ENCODE data around the gene DZIP3. TPM values are rescaled to one million over a fixed set of nuclear protein-coding genes. Genes with fewer than 3 reads are reported as not detected.

Gene DZIP3
- total and polyA plus RNA-seq, 10 of the 15 experiments (the other 5 are each of a cell fraction or from before 2014, with no cell fraction given): 4.3 to 15.6 (median 9.2) TPM

- H2AFZ ChIP-seq (ENCODE audit: control insufficient read depth, low read depth, low read length): no peak overlapping the region
- no peak overlapping the region for H3K27ac ChIP-seq (ENCODE audit: control insufficient read depth, insufficient read depth)
- no peaks in the 10 kb centered on the region for H3K27me3 ChIP-seq (replicated peaks in 1 of 2; ENCODE audit: control insufficient read depth in 2 of 2, insufficient read depth in 2 of 2, low read length in 1 of 2)
- H3K79me2 ChIP-seq (ENCODE audit: control insufficient read depth, insufficient read depth, low read length): no peaks in the 10 kb centered on the region
- in situ Hi-C loops (cut with MboI) (loop anchor here (10.0 kb wide), 1 partner anchor 60 kb away; no protein-coding TSS in a partner anchor), intact Hi-C loops (cut with micrococcal nuclease; ENCODE audit: unreplicated experiment) (no loop called here)
- H3K9ac ChIP-seq (ENCODE audit: control insufficient read depth, insufficient read depth, low read length): no peak overlapping the region
- no peak overlapping the region for H3K4me3 ChIP-seq
- ChIA-PET RAD21 (ENCODE audit: unreplicated experiment) (interaction anchor here (1.1 to 4.0 kb wide), 3 partner anchors 9 to 65 kb away, joined by 3 to 50 read pairs (median 3); partner anchors contain the start of genes CIP2A and DZIP3), SMC1A (ENCODE audit: uncharacterized antibody, unreplicated experiment) (interaction anchor here (1.0 to 5.6 kb wide), 3 partner anchors 13 to 65 kb away, joined by 3 to 98 read pairs (median 3); no protein-coding TSS in a partner anchor), POLR2A (no interaction called here), CTCF (interaction anchor here (0.9 to 7.1 kb wide), 3 partner anchors 8 to 360 kb away, joined by 3 to 113 read pairs (median 4); no protein-coding TSS in a partner anchor)
- no TSS peak for BruUV-seq (replicated peaks)
- no peak for DNase-seq (ENCODE audit: low read depth, low spot score)
- no peak overlapping the region for H3K4me2 ChIP-seq (ENCODE audit: control insufficient read depth, insufficient read depth)
- no peak for ATAC-seq
- no peak for FAIRE-seq
- no peaks in the 10 kb centered on the region for H3K4me1 ChIP-seq (ENCODE audit: control insufficient read depth, insufficient read depth, low read length)
- no peaks in the 10 kb centered on the region for H3K9me3 ChIP-seq (replicated peaks; ENCODE audit: control insufficient read depth, insufficient read depth, low read length)
- WGBS (ENCODE audit: insufficient coverage, insufficient replicate concordance, low lambda C conversion rate, missing lambda C conversion rate): 92% methylated on average over 3 of the region's 3 CpGs
- H3K36me3 ChIP-seq (ENCODE audit: control insufficient read depth in 2 of 2, insufficient read depth in 2 of 2, low read length in 1 of 2): peaks cover 0 to 17% of the 10 kb centered on the region in 2 experiments; a peak in 3 of 4 replicates
- H4K20me1 ChIP-seq (ENCODE audit: control insufficient read depth, insufficient read depth): no peaks in the 10 kb centered on the region
- TF ChIP-seq NKRF (conservative IDR thresholded peaks at IDR 0.05) (no peak), NFIC (IDR thresholded peaks at IDR 0.05; ENCODE audit: low read depth, low read length) (no peak), YBX1 (IDR thresholded peaks at IDR 0.05) (no peak), STAT3 (IDR thresholded peaks at IDR 0.05; ENCODE audit: low read depth, low read length) (no peak), USF1 (IDR thresholded peaks at IDR 0.05; ENCODE audit: borderline replicate concordance, extremely low read length, insufficient read depth, low read depth, low read length) (no peak), SMAD5 (IDR thresholded peaks at IDR 0.05; ENCODE audit: low read depth) (no peak), RB1 (IDR thresholded peaks at IDR 0.05; ENCODE audit: borderline replicate concordance) (no peak), GABPA (IDR thresholded peaks at IDR 0.05; ENCODE audit: low read depth) (no peak), DPF2 (IDR thresholded peaks at IDR 0.05) (no peak), RELA (IDR thresholded peaks at IDR 0.05; ENCODE audit: borderline replicate concordance, partially characterized antibody) (no peak), CEBPZ (IDR thresholded peaks at IDR 0.05; ENCODE audit: low read depth, low read length) (no peak), IRF4 (IDR thresholded peaks at IDR 0.05; ENCODE audit: low read depth, low read length) (no peak), SMC3 (IDR thresholded peaks at IDR 0.05; ENCODE audit: borderline replicate concordance, low read length) (no peak)
- TF ChIP-seq, protein P1, sequence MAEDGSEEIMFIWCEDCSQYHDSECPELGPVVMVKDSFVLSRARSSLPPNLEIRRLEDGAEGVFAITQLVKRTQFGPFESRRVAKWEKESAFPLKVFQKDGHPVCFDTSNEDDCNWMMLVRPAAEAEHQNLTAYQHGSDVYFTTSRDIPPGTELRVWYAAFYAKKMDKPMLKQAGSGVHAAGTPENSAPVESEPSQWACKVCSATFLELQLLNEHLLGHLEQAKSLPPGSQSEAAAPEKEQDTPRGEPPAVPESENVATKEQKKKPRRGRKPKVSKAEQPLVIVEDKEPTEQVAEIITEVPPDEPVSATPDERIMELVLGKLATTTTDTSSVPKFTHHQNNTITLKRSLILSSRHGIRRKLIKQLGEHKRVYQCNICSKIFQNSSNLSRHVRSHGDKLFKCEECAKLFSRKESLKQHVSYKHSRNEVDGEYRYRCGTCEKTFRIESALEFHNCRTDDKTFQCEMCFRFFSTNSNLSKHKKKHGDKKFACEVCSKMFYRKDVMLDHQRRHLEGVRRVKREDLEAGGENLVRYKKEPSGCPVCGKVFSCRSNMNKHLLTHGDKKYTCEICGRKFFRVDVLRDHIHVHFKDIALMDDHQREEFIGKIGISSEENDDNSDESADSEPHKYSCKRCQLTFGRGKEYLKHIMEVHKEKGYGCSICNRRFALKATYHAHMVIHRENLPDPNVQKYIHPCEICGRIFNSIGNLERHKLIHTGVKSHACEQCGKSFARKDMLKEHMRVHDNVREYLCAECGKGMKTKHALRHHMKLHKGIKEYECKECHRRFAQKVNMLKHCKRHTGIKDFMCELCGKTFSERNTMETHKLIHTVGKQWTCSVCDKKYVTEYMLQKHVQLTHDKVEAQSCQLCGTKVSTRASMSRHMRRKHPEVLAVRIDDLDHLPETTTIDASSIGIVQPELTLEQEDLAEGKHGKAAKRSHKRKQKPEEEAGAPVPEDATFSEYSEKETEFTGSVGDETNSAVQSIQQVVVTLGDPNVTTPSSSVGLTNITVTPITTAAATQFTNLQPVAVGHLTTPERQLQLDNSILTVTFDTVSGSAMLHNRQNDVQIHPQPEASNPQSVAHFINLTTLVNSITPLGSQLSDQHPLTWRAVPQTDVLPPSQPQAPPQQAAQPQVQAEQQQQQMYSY (CRISPR knock-in tag; IDR thresholded peaks at IDR 0.05): no peak
These were observed 34.5 kb upstream of the DZIP3 start for GRCh38 chr3:108554913-108555571.
